Brain microvascular endothelial cell (primary cell): ENCODE data around the gene MAEA.

Source experiments
- DNase-seq: peaks from one replicate; pipeline ENCODE4 v3.0.0-alpha.2; 2020
- H3K27ac ChIP-seq: fragments of 250-450 bp; sonication (Bioruptor Pico); 2 replicates; pipeline ENCODE4 v1.5.1; 2020; ENCODE audit warnings: mild to moderate bottlenecking, moderate library complexity
- H3K27me3 ChIP-seq: fragments of 250-450 bp; sonication (Bioruptor Pico); replicated peaks from 2 replicates; pipeline ENCODE4 v1.5.1; 2020; ENCODE audit warnings: mild to moderate bottlenecking
- H3K36me3 ChIP-seq: fragments of 250-450 bp; sonication (Bioruptor Pico); replicated peaks from 2 replicates; pipeline ENCODE4 v1.5.1; 2020; ENCODE audit warnings: mild to moderate bottlenecking
- H3K4me3 ChIP-seq: 2 replicates; pipeline ENCODE4 v1.5.1; 2011; ENCODE audit warnings: low read depth, mild to moderate bottlenecking, control low read depth, low read length, moderate library complexity
- CTCF ChIP-seq: IDR thresholded peaks from 2 replicates; pipeline ENCODE4 v1.5.1; 2011; ENCODE audit warnings: low read depth, mild to moderate bottlenecking, moderate library complexity, low read length, control low read depth, inconsistent platforms; ENCODE audit errors: missing control alignments
- in situ Hi-C: cut with HindIII; loops from 2 replicates; pipeline ENCODE4 v1.10.0; 2017; ENCODE audit warnings: low sequenced_read_pairs, low pct_ligation_motif_present

The MAEA gene

DNA sequence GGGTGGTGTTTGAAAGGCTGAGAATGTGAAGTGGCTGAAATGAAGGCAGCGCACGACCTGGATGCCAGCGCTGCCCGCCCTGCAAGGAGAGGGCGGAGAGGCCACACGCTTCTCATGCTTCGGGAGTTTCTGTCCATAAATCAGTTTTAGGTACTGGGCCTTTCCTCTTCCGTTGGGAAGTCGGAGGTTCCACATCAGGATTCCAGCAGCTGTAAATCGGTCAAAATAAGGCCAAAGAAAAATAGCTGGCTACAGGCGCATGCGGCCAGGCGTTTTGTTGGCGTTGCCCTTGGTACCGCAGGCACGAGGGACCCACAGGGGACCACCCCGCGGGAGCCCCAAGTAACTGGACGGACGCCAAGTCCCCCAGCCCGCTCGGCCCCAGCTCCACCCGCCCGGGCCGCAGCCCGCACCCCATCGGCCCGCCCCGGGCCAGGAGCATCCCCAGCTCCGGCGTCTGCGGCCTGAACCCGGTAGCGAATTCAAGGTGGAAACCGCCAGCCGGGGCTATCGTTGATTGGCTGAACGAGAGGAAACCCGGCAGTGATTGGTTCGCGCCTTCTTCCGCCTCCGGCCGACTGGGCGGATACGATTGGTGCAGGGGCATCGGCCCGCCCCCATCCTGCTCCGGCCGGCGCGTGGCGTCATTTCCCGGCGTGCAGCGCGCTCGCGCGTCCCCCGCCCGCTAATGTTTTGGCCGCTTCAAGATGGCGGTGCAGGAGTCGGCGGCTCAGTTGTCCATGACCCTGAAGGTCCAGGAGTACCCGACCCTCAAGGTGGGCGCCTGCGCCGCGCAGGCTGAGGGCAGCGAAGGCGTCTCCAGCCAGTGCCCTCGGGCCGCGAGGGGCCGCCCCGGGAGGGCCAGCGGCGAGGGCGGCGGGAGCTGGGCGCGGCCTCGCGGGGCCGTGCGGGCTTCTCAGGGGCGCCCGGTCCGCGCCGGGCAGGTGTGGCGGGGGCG, at the start of gene MAEA:
MAEA (plus strand) TSS at position 685 of the 958 bp plus-strand sequence; CDS start at position 708, 23 bp downstream.
- no peaks in the 10 kb centered on the region for H3K36me3 ChIP-seq
- TF ChIP-seq CTCF = no peak
- peak within 1 kb of the TSS; percentile 75 for H3K4me3 ChIP-seq
- DNase-seq = peak; percentile 95
- H3K27me3 ChIP-seq = no peaks in the 10 kb centered on the region
- in situ Hi-C loops = no loop called here
- H3K27ac ChIP-seq = peak within 1 kb of the TSS; percentile 53

GRCh38 chr4:1239950-1240307, 49.8 kb upstream of the MAEA start:
- TF ChIP-seq CTCF = no peak
- Histone ChIP-seq H3K27me3 (no peaks in the 10 kb centered on the region), H3K27ac (no peak overlapping the region), H3K4me3 (no peak overlapping the region), H3K36me3 (peaks cover 35% of the 10 kb centered on the region)
- in situ Hi-C loops = no loop called here
- no peak for DNase-seq

- H3K36me3 ChIP-seq = peaks cover 26% of the 10 kb centered on the region
- no peaks in the 10 kb centered on the region for H3K27me3 ChIP-seq
- no peak overlapping the region for H3K27ac ChIP-seq
- no peak overlapping the region for H3K4me3 ChIP-seq
- no peak for DNase-seq
- in situ Hi-C loops = no loop called here
- TF ChIP-seq CTCF = no peak
Observed at GRCh38 chr4:1240721-1241465, 48.8 kb upstream of the MAEA start.

- TF ChIP-seq CTCF = no peak
- Histone ChIP-seq H3K36me3 (peaks cover 21% of the 10 kb centered on the region), H3K27ac (no peak overlapping the region)
Observed at GRCh38 chr4:1241466-1241935, 48.2 kb upstream of the MAEA start.

DNA sequence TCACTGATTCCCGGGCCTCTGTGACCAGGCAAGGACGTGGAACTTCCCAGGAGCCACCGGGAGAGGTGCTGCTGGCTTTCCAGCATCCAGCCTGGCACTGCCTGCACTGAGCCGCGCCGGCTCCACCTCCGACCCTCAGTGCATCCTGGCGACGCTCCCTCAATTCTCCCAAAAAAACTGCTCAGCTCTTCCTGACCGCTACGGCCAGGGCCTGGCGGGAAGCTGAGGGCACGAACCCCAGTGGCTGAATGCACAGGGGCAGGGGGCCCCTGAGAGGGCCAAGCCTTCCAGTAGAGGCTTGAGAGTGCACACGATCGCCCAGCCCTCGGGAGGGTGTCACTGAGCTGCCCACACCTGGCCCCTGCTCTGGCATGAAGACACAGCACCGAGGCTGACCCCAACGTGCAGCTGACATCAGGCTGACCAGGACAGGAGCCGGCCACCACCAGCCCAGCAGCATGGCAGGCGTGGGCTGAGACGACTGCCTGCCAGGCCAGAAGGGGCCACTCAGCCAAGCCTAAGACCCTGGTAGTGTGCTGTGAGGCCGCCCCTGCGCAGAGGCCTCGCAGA, 47.7 kb upstream of the MAEA start:
- Histone ChIP-seq H3K27ac (no peak overlapping the region), H3K4me3 (no peak overlapping the region), H3K36me3 (peaks cover 21% of the 10 kb centered on the region), H3K27me3 (no peaks in the 10 kb centered on the region)
- in situ Hi-C loops = no loop called here
- TF ChIP-seq CTCF = no peak
- DNase-seq = no peak

More at GRCh38 chr4:1241466-1241935, 48.2 kb upstream of the MAEA start:
- H3K4me3 ChIP-seq = no peak overlapping the region
- DNase-seq = no peak
- in situ Hi-C loops = no loop called here
- no peaks in the 10 kb centered on the region for H3K27me3 ChIP-seq
